Airway epithelial cell (primary cell): Measurements from ENCODE around the gene MLIP. TPM values are rescaled to one million over a fixed set of nuclear protein-coding genes. Genes with fewer than 3 reads are reported as not detected.

Experiments used
- total RNA-seq: library from RNA; depleted of rRNA; stranded (reverse); fragments of >200 nt; gene quantifications from 2 replicates; pipeline ENCODE4 v1.2.3, GENCODE V29; 2015

The MLIP gene, protein sequence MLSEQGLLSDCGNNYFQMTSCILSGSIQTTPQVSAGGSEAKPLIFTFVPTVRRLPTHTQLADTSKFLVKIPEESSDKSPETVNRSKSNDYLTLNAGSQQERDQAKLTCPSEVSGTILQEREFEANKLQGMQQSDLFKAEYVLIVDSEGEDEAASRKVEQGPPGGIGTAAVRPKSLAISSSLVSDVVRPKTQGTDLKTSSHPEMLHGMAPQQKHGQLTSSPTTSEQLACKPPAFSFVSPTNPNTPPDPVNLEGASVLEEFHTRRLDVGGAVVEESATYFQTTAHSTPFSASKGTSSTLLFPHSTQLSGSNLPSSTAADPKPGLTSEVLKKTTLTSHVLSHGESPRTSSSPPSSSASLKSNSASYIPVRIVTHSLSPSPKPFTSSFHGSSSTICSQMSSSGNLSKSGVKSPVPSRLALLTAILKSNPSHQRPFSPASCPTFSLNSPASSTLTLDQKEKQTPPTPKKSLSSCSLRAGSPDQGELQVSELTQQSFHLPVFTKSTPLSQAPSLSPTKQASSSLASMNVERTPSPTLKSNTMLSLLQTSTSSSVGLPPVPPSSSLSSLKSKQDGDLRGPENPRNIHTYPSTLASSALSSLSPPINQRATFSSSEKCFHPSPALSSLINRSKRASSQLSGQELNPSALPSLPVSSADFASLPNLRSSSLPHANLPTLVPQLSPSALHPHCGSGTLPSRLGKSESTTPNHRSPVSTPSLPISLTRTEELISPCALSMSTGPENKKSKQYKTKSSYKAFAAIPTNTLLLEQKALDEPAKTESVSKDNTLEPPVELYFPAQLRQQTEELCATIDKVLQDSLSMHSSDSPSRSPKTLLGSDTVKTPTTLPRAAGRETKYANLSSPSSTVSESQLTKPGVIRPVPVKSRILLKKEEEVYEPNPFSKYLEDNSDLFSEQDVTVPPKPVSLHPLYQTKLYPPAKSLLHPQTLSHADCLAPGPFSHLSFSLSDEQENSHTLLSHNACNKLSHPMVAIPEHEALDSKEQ
- total RNA-seq, result 0.63 TPM in 1 of 2 replicates, not detected in the other

DNA sequence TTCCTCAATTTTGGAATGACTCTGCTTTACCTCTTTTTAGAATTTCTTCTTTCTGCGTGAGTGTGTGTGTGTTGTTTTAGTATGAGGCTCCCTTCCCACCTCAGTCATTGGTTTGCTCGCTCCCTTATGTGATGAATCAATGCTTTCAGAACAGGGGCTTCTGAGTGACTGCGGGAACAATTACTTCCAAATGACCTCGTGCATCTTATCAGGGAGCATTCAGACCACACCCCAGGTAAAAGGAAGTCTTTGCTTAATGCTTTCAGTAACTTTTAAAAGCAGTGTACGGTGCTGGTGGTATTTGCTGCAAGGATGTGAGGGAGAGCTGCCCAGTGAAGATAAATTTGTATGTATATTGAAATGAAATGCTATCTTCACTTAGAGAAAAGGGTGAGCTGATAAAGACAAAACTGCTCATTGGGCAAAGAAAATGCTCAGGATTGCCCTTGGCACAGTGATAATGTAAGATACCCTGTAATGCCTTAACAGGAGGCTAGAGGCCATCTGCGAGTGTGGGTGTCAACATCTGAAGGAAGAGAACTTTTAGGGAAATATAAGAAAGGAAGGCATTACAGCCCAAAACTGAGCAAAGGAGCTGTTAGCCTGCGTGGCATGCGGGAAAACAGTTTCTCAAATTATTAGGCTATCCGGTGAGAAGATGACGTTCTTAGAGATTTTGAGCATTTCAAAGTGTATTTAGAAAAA is at the start of gene MLIP:
Gene MLIP, plus strand, starts transcription at position 103 of the 705 bp plus-strand sequence. Its CDS starts 37 bp downstream, at position 140.

DNA sequence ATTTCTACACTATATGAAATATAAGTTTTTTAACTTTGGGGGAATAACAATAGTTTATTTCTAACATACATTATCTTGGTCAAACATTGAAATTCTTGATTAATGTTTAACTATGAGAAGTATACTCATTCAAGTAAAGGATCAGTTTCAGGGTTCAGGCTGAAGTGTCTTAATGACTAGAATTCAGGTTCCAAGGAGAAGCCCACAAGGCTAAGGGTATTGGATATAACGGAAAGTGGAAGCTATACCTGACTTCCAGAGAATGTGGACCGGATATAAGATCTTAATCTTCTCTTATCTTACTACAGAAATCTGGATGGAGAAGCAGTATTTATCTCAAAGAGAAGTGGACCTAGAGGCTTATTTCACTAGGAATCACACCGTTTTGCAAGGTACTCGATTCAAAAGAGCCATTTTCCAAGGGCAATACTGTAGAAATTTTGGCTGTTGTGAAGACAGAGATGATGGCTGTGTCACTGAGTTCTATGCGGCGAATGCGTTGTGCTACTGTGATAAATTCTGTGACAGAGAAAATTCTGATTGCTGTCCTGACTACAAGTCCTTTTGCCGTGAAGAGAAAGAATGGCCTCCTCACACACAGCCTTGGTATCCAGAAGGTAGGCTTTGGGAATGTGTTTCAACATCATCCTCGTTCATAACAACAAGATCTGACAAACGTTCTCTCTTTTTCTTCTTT is 197.2 kb downstream of the MLIP start, which contains the start of gene TINAG:
Gene TINAG, plus strand, starts transcription at position 153 of the 697 bp plus-strand sequence. Its CDS starts 110 bp downstream, at position 263.

Other genes starting within 250 kb of the MLIP start
- gene TINAG, start 197.0 kb downstream of the MLIP start, total RNA-seq, result not detected in 2 replicates